Stimulated activated CD4-positive, alpha-beta T cell treated with anti-CD3 and anti-CD28 coated beads, Interleukin-2, amount 100 ng/mL, for 4 hours (primary cell): ENCODE results near the gene MIEF1.

Source experiments
- DNase-seq: peaks from one replicate; pipeline ENCODE4 v3.0.0-alpha.2; 2020; ENCODE audit warnings: low read depth

MIEF1 gene

DNA sequence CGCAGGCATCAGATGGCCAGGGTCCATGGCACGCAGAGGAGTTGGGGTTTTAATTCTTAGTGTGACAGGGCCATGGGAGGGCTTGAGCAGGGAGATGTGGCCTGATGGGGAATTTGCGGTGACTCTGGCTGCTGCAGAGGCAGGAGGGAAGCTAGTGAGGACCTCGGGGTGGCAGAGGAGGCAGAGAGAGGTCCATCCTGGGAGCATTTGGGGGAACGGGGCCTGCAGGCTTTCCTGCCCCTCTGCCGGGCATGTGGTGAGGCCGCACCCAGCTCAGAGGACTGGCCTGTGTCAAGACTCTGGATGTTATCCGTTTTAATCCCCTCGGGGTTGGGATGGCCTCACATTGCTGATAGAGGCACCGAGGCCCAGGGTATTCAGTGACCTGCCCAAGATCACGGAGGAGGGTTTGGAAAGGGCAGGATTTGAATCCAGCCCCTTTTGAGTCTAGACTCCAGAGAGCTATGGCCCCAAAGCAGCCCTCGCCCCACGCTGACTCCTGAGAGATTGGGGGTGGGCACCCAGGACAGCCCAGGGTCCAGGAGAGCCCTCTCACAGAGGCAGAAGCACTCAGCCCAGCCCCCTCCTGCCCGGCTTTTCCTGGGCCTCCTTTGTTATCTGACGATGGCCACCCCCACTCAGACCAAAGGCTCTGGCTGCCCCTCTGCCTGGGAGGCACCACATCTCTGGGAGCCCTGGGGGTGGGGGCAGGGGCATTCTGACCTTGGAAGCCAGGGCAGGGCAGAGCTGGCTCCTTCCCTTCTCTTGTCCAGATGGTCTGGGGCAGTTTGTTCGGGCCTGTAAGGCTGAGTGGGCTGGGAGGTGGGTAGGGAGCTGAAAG is 31.4 kb upstream of the MIEF1 start:
- no peak for DNase-seq

DNA sequence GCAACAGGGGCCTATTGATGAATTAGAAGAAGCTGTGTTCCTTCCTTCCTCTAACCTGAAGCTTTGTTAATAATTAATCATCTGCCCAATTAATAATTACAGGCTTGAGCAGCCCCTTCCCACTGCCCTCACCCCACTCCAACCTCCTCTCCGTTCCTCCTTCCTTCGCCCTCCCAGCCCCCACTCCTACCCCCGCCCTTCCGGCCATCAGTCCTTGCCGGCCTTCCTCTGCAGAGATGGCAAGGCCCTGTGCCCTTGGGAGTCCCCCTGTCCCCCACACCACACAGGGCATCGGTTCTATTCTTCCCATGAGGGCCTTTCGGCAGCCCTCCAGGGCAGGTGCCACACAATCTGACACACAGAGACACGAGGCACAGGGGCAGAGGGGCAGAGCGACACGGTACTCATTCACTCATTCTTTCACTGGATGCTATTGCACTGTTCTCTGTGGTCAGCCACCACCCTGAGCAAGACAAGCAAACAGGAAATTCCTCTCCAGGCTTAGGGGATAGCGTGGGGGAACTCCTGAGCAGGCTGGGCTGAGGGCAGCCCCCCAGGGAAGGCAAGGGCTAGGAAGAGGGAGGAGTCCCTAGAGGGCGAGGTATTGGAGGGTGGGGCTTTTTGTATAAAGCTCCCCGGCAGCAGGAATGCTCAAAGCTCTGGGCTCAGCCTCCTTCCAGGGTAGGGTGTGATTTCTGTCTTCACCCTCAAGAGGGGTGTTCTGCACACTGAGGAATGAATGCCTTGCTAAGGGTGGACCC is 30.5 kb upstream of the MIEF1 start:
- no peak for DNase-seq

DNA sequence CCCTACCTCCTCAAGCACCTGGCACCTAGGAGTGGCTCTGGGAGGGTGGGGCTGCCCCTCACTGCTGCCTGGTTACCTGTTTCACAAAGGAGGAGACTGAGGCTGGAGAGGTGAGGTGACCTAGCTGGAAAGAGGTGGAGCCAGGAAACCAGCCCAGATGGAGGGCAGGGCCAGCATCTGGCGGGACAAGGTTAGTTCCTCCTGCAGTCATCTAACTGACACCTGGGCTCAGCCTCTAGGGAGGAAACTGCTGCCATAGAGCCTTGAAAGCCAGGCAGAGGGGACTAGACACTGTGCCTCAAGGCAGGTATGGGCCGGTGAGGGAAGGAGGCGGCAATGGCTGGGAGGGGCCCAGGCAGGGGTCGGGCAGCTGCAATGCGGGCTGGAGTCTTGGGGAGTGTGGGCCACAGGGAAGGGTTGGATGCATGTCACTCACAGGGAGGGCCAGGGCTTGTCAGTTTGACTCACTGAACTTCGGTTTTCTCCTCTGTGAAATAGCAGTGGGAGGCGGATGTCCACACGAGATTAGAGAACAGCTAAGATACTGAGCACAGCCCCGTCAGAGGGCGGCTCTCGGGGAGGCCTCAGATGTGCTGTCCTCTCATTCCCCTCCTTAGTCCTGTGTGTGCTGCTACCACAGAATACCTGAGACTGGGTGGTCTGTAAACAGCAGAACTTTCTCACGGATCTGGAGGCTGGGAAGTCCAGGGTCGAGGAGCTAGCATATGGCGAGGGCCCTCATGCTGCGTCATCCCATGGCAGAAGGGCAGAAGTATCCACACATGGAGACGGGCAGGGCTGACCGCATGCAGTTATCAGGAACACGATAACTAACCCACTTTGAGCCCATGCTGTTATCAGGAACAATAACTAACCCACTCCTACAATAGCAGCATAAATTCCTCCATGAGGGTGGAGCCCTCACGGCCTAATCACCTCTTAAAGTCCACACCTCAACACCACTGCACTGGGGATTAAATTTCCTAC is 29.2 kb upstream of the MIEF1 start:
- no peak for DNase-seq

DNA sequence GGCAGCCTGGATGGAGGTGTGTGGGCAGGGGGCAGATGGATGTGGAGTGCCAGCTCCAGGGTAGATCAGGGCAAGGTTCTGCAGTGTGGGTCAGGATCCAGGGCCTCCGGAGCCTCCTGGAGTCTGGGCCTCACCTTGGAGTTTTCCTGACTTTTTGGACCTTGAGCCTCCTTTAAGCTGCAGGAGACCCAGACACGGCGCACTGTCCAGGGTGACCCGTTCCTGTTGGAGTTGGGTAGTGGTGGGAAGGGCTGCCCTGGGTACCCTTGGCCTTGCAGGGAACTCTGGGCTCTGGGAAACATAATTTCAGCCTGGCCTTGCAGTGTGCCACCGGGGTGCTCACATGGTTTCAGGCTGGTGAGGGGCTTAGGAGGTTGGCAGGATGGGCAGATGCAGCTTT is 28.2 kb upstream of the MIEF1 start:
- DNase-seq, result no peak

DNA sequence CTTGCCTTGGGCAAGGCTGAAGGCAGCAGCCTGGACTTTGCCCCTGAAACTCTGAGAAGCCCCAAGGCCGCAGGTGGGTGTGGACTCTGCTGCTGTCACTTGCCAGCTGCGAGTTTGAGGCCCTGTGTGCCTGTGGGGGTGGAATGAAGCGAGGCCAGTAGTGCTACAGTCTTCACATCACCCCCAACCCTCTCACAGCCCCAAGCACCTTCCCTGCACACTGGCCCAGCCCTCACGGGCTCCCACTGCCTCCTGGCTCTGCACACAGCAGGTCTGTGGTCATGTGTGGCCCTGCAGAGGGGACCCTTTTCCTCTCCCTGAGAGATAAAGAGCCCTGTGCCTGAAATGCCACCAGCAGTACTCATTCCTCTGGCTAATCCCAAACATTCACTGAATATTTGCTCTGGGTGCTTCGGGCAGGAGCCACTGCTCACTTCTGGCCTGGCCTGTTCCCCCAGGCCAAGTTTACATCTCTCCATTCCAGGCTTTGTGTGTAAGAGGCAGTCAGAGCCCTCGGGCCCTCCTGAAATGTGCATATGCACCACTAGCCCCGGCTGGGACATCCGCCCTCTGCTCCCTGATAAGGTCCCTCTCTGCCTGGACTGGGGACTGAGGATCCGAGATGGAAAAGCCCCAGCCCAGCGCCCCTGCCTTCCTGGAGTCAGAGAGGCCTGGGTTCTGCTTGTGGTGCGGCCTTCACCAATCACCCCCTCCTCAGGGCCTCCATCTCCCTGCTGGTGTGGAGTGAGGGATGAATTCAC is 27.6 kb upstream of the MIEF1 start:
- no peak for DNase-seq

DNA sequence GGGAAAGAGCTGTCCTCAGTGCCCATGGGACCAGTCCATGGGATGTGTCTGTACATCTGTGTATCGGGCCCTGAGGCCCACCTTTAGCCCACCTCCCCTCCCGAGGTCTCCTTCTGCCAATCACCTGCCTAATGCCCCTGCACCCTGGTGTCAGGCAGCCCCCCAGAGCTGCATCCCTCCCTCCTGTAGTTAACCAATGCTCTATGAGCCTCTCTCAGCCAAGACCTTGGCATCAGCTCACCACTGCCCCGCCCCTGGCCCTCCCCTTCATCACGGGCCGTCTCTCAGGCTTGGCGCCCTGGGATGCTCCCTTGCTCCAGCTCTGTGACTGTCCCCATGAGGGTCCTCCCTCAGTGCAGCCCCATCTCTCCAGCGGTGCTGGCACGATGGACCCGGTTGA is 26.8 kb upstream of the MIEF1 start:
- no peak for DNase-seq

DNA sequence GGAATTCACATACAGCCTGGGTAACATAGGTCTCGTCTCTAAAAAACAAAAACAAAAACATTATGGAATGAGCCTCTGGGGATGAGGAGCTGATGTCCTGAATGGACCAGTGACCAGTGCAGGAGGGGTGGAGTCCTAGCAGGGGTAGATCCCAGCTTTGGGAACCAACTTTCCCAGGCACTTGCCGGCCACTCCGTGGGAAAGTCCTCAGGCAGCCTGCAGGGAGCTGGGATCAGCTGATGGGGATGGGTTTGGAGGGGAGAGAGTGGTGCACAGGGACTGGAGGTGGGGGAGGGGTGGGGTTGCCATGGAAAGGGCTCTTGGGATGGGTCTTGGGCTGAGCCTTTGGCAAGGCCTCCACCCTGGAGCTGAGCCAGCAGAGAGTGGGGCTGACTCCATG is 26.2 kb upstream of the MIEF1 start:
- DNase-seq, result no peak

DNA sequence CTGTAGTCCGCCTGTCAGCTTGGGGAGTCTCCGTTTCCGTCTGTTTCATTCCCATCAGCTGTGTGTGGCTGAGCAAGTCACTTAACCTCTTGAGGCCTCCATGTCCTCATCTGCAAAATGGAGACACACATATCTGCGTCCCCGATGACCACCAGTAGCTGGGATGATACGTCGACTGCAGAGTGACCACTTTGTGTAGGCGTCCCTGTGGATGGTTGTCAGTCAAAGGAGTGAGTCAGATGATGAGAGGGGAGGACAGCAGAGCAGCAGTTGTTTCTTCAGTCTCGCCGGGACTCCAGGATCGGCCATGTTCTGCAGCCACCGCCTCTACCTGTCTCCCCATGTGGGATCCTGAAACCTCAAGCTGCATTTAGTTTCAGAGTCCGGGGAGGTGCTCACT is 25.4 kb upstream of the MIEF1 start:
- no peak for DNase-seq

DNA sequence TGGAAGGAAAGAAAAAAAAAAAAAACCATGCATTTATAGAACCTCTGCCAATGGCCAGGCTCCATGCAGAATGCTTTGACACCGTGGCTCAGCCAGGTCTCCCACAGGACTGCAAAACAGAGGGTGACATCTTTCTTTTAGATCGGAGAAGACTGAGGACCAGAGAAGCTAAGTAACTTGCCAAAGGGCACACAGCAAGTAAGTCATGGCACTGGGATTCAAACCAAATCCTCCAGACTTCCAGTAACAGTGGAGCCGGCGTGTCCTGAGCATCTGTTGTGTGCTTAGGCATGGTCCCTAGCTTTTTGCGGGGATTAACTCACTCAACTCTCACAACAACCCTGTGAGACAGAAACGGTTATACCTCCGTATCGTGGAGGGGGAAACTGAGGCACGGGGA is 24.5 kb upstream of the MIEF1 start:
- DNase-seq, result no peak

DNA sequence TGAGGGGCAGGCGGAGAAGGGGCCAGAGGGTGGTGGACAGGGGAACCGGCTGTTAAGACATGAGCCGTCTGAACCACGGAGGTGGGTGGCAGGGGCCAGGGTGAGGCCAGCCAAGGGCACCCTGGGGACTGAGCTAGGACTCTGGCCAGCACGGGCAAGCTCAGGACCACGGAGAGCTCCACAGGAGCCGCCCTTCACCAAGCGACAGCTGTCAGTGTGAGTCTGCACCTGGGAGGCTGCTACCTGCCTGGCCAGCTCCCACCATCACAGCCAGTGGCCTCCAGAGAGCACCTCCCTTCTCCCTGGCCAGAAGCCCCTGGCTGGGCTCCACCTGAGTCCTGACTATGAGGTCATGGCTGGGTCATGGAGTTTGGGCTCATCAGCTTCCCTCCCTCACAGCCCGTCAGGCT is 23.6 kb upstream of the MIEF1 start:
- no peak for DNase-seq

DNA sequence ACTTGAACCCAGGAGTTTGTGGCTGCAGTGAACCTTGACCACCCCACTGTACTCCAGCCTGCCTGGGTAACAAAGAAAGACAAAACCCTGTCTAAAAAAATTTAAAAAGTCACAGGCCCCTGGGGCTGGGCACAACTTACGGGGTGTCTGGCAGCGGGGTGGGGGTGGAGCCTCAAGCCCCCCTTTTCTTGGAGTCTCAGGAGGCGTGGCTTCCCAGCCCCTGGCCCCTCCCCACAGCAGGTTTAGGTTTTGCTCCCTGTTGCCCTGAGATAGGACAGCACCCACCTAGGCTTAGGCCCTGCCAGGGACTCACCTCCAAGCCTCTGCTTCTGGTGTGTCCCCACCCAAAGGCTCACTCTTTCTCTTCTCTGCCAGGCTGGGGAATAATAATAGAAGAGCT is 22.8 kb upstream of the MIEF1 start:
- DNase-seq, result no peak

DNA sequence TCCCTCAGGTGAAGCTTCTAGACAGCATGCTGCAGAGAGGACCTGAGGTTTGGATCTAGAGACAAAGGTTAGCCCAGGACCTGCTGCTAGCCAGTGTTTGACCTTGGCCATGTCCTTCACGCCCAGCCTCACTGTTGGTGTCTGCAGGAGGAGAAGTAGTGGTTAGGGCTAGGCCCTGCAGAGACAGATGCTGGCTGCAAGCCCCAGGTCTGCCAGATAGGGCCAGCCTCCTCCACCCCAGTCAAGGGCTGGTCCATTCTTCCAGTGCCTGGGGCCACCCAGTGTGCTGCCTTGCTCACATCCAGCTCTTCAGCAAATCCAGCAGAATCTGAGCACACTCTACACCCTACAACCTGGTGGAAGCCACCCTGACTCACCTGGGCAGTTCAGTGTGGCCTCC is 21.5 kb upstream of the MIEF1 start:
- no peak for DNase-seq

DNA sequence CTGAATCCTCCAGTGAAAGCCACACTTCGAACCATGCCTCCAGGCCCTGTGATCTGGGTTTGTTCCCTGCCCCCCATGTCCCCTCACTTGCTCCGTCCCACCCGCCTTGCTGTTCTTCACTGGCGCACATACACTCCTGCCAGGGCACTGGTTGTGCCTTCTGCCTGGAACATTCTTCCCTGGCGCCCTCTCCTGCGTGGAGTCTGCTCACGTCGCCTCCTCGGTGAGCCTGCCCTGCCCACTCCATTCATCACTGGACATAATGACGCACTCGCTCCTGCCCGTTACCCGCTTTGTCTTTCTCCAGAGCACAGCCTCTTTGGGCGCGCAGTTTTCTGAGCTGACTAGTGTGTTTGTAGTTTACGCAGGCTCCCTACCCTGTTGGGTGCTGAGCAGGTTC is 21.0 kb upstream of the MIEF1 start:
- DNase-seq, result no peak

DNA sequence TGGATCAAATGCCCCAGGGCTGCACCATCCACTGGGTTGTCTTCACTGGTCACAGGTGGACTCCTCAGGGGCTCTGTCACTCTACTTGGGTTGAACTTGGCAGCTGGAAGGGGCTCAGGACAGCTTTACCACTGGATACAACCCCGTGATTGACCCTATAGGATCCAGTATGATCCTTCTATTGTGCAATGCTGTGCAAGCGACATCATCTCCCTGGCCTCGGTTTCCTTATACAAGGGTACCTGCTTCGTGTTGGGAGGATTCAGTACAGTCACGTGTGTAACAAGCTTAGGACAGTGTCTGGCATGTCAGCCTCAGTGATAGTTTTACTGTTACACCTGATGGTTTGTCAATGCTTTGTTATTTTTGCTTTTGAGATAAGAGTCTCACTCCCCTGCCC is 20.5 kb upstream of the MIEF1 start:
- DNase-seq, result no peak

DNA sequence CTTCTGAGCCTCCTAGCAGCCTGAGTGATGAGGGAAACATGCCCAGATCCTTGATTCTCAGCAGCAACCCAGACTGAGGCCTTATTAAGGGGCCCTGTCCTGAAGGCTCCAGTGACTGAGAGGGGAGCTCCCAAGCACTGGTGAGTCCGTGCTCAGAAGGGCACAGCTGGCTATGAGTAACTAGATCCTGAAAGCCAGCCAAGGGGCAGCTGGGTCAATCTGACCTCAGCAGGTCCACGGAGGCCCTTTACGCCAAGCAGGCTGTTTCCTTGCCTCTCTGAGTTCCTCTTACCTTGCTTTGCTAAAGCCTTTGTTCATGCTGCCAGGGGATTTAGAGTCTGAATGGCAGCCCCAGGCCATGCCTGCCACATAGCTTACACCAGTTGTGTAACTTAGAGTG is 19.3 kb upstream of the MIEF1 start:
- DNase-seq, result no peak

DNA sequence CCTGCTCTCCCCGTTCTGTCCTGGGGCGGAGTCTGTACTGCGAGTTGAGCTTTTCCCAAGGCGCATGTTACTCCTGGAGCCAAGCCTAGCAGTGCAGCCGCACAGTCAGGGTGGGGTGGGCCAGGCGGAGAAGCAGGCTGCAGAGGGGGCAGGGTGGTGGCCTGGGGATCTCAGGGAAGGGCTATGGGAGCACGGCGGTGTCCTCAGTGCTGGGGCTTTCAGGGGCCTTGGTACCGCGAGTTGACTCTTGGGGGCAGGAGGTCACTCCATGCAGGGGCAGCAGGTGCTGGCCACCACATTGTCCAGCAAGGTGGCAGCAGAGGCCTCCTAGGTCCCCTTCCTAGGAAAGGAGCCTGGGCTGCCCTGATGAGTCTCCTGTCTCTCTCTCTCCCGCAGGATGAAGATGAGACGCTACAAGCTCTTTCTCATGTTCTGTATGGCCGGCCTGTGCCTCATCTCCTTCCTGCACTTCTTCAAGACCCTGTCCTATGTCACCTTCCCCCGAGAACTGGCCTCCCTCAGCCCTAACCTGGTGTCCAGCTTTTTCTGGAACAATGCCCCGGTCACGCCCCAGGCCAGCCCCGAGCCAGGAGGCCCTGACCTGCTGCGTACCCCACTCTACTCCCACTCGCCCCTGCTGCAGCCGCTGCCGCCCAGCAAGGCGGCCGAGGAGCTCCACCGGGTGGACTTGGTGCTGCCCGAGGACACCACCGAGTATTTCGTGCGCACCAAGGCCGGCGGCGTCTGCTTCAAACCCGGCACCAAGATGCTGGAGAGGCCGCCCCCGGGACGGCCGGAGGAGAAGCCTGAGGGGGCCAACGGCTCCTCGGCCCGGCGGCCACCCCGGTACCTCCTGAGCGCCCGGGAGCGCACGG is 14.9 kb upstream of the MIEF1 start:
- DNase-seq, result no peak

DNA sequence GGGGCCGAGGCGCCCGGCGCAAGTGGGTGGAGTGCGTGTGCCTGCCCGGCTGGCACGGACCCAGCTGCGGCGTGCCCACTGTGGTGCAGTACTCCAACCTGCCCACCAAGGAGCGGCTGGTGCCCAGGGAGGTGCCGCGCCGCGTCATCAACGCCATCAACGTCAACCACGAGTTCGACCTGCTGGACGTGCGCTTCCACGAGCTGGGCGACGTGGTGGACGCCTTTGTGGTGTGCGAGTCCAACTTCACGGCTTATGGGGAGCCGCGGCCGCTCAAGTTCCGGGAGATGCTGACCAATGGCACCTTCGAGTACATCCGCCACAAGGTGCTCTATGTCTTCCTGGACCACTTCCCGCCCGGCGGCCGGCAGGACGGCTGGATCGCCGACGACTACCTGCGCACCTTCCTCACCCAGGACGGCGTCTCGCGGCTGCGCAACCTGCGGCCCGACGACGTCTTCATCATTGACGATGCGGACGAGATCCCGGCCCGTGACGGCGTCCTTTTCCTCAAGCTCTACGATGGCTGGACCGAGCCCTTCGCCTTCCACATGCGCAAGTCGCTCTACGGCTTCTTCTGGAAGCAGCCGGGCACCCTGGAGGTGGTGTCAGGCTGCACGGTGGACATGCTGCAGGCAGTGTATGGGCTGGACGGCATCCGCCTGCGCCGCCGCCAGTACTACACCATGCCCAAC is 14.1 kb upstream of the MIEF1 start:
- DNase-seq, result no peak

DNA sequence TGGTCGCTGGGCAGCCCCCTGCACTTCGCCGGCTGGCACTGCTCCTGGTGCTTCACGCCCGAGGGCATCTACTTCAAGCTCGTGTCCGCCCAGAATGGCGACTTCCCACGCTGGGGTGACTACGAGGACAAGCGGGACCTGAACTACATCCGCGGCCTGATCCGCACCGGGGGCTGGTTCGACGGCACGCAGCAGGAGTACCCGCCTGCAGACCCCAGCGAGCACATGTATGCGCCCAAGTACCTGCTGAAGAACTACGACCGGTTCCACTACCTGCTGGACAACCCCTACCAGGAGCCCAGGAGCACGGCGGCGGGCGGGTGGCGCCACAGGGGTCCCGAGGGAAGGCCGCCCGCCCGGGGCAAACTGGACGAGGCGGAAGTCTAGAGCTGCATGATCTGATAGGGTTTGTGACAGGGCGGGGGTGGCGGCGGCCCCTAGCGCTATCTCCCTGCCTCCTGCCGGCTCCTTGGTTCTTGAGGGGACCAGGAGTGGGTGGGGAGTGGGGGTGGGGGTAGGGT is 13.5 kb upstream of the MIEF1 start:
- no peak for DNase-seq
